A549 (cell line): ENCODE measurements around the gene ADGRL3. TPM values are rescaled to one million over a fixed set of nuclear protein-coding genes. Genes with fewer than 3 reads are reported as not detected.

Source experiments
- ATAC-seq, 2 experiments: fragments of 200-7000 bp in 1 of 2; fragments of >200 bp in 1 of 2; cut with Nextera tagmentation in 1 of 2; cut with Tn5 transposase in 1 of 2; 3 replicates each; pipeline versions ENCODE4 v1.8.0 to v1.9.1; 2018 to 2020; ENCODE audit warnings: mild to moderate bottlenecking in 1 of 2, moderate library complexity in 1 of 2
- CTCF ChIA-PET: fragments of 300-600 bp; sonication (Branson Sonifier 250); formaldehyde crosslinking; extraction: SDS; loops from one replicate; lab custom pipeline; 2021; ENCODE audit warnings: antibody characterized with exemption, inconsistent platforms; lab: Yijun Ruan, JAX
- POLR2A ChIA-PET: fragments of 350-600 bp; formaldehyde crosslinking; extraction: SDS; loops from one replicate; lab custom pipeline; 2021; ENCODE audit warnings: antibody characterized with exemption, inconsistent platforms; lab: Yijun Ruan, JAX
- DNase-seq, 2 experiments: peaks; one replicate each; pipeline versions ENCODE4 v3.0.0 to v3.0.0-alpha.2; 2011 to 2016; ENCODE audit warnings: low read depth in 1 of 2, low spot score in 1 of 2
- FAIRE-seq: peaks from 2 replicates; lab custom pipeline; 2011; peaks lifted over from hg19 to GRCh38; lab: Jason Lieb, UNC
- H3K27ac ChIP-seq, 2 experiments: fragments of >200 bp; sonication (Bioruptor Twin); formaldehyde crosslinking; 3 replicates each; pipeline ENCODE4 v1.5.1; 2016 to 2017
- H3K4me1 ChIP-seq: fragments of >200 bp; sonication (Bioruptor Twin); formaldehyde crosslinking; 3 replicates; pipeline ENCODE4 v1.6.1; 2016
- H3K4me2 ChIP-seq: fragments of >200 bp; sonication (Bioruptor Twin); formaldehyde crosslinking; 3 replicates; pipeline ENCODE4 v1.6.1; 2016
- H3K4me3 ChIP-seq: fragments of >200 bp; sonication (Bioruptor Twin); formaldehyde crosslinking; 3 replicates; pipeline ENCODE4 v1.5.1; 2016
- H3K9me3 ChIP-seq: fragments of >200 bp; sonication (Bioruptor Twin); formaldehyde crosslinking; 3 replicates; pipeline ENCODE4 v1.6.1; 2016
- CEBPB ChIP-seq, 2 experiments: fragments of >200 bp in 1 of 2; sonication (Bioruptor Twin) in 1 of 2; formaldehyde crosslinking in 1 of 2; IDR thresholded peaks; 2 replicates each; pipeline ENCODE4 v1.6.1; 2012 to 2016
- EHF ChIP-seq: fragments of 250-450 bp; sonication (Bioruptor Pico); IDR thresholded peaks from 2 replicates; pipeline ENCODE4 v1.5.0; 2020; ENCODE audit warnings: mild to moderate bottlenecking
- EHMT2 ChIP-seq: fragments of 200-600 bp; sonication (generic); IDR thresholded peaks from 2 replicates; pipeline ENCODE4 v1.6.1; 2016; ENCODE audit warnings: antibody characterized with exemption, low read depth, mild to moderate bottlenecking, moderate library complexity
- EP300 ChIP-seq, 2 experiments: fragments of >200 bp; sonication (Bioruptor Twin); formaldehyde crosslinking; IDR thresholded peaks; 2 replicates in 1 of 2; 3 replicates in 1 of 2; pipeline ENCODE4 v1.6.1; 2016 to 2017
- FOSB ChIP-seq: fragments of 250-450 bp; sonication (Bioruptor Pico); IDR thresholded peaks from 2 replicates; pipeline ENCODE4 v1.5.0; 2020; ENCODE audit warnings: mild to moderate bottlenecking, moderate library complexity
- FOSL2 ChIP-seq, 2 experiments: fragments of 450-650 bp in 1 of 2; fragments of >200 bp in 1 of 2; sonication (Bioruptor Twin) in 1 of 2; formaldehyde crosslinking; IDR thresholded peaks; 2 replicates each; pipeline versions ENCODE4 v1.5.0 to v1.6.1; 2016 to 2020; ENCODE audit warnings: mild to moderate bottlenecking in 1 of 2, moderate library complexity in 1 of 2
- GATA3 ChIP-seq: IDR thresholded peaks from 2 replicates; pipeline ENCODE4 v1.6.1; 2012; ENCODE audit warnings: borderline replicate concordance
- HDAC2 ChIP-seq: fragments of 200-600 bp; sonication (generic); IDR thresholded peaks from 2 replicates; pipeline ENCODE4 v1.6.1; 2016
- HEYL ChIP-seq: fragments of 250-450 bp; sonication (Bioruptor Pico); IDR thresholded peaks from 2 replicates; pipeline ENCODE4 v1.8.0; 2021; ENCODE audit warnings: mild to moderate bottlenecking, moderate library complexity
- HOXA7 ChIP-seq: fragments of 250-450 bp; sonication (Bioruptor Pico); IDR thresholded peaks from 2 replicates; pipeline ENCODE4 v1.5.0; 2020; ENCODE audit warnings: mild to moderate bottlenecking, moderate library complexity
- HOXB13 ChIP-seq: fragments of 250-450 bp; sonication (Bioruptor Pico); IDR thresholded peaks from 2 replicates; pipeline ENCODE4 v1.5.0; 2020; ENCODE audit warnings: low read depth, mild to moderate bottlenecking, moderate library complexity
- HOXB5 ChIP-seq: fragments of 250-450 bp; sonication (Bioruptor Pico); IDR thresholded peaks from 2 replicates; pipeline ENCODE4 v1.5.0; 2020; ENCODE audit warnings: mild to moderate bottlenecking, moderate library complexity
- JUN ChIP-seq, 2 experiments: fragments of >200 bp; sonication (Bioruptor Twin); formaldehyde crosslinking; IDR thresholded peaks; 2 replicates in 1 of 2; 3 replicates in 1 of 2; pipeline ENCODE4 v1.6.1; 2016 to 2017
- MAFK ChIP-seq: fragments of 450-650 bp; IDR thresholded peaks from 2 replicates; pipeline ENCODE4 v1.6.1; 2014; ENCODE audit not compliant: partially characterized antibody
- MAZ ChIP-seq: fragments of 150-350 bp; IDR thresholded peaks from 2 replicates; pipeline ENCODE4 v1.6.1; 2014; ENCODE audit warnings: antibody characterized with exemption, low read depth, low read length, borderline replicate concordance
- MYC ChIP-seq: IDR thresholded peaks from 2 replicates; pipeline ENCODE4 v1.6.1; 2012; ENCODE audit warnings: mild to moderate bottlenecking, inconsistent platforms, low read length, improper control_type of control experiment, borderline replicate concordance
- NFE2L2 ChIP-seq: fragments of 150-350 bp; conservative IDR thresholded peaks from 2 replicates; pipeline ENCODE4 v1.6.1; 2014; ENCODE audit warnings: low read length
- POLR2A ChIP-seq: IDR thresholded peaks from 2 replicates; pipeline ENCODE4 v1.6.1; 2012; ENCODE audit warnings: mild to moderate bottlenecking, low read length
- RNF2 ChIP-seq: fragments of 200-600 bp; sonication (generic); IDR thresholded peaks from 2 replicates; pipeline ENCODE4 v1.6.1; 2016; ENCODE audit warnings: low read depth, mild to moderate bottlenecking, antibody characterized with exemption, moderate library complexity, borderline replicate concordance
- SMC3 ChIP-seq: fragments of >200 bp; sonication (Bioruptor Twin); formaldehyde crosslinking; IDR thresholded peaks from 3 replicates; pipeline ENCODE4 v1.6.1; 2018; ENCODE audit warnings: inconsistent platforms
- SREBF2 ChIP-seq: fragments of 450-650 bp; IDR thresholded peaks from 2 replicates; pipeline ENCODE4 v1.6.1; 2014; ENCODE audit warnings: mild to moderate bottlenecking, moderate library complexity
- ZNF302 ChIP-seq: fragments of 250-450 bp; sonication (Bioruptor Pico); IDR thresholded peaks from 2 replicates; pipeline ENCODE4 v1.9.0; 2021; ENCODE audit warnings: inconsistent platforms, mild to moderate bottlenecking, moderate library complexity
- ZSCAN20 ChIP-seq: fragments of 250-450 bp; sonication (Bioruptor Pico); IDR thresholded peaks from 2 replicates; pipeline ENCODE4 v1.8.0; 2022; ENCODE audit warnings: mild to moderate bottlenecking, moderate library complexity
- WGBS: methylation state at CpG from one replicate; pipeline ENCODE4 v1.1.6; 2017; ENCODE audit errors: missing lambda C conversion rate; 5-methylcytosine and 5-hydroxymethylcytosine counted together
- polyA plus RNA-seq, 4 experiments: library from polyadenylated mRNA; depleted of rRNA in 3 of 4; stranded (reverse); fragments of >200 nt; fragmentation: RNase III in 1 of 4; extraction: RNeasy Plus Mini Kit Qiagen cat#74134 plus additional on column Dnase treatment in 1 of 4; gene quantifications; 2 replicates in 3 of 4; 3 replicates in 1 of 4; pipeline ENCODE4 v1.2.3, GENCODE V29; 2011 to 2017
- TF ChIP-seq, protein P1 (sequence below): fragments of >200 bp; sonication (Bioruptor Twin); formaldehyde crosslinking; IDR thresholded peaks from 2 replicates; pipeline ENCODE4 v1.6.1; 2016
- TF ChIP-seq, protein P2 (sequence below): fragments of >200 bp; sonication (Bioruptor Twin); formaldehyde crosslinking; IDR thresholded peaks from 3 replicates; pipeline ENCODE4 v1.5.1; 2016
- TF ChIP-seq, protein P3 (sequence below): fragments of 200-600 bp; sonication (generic); IDR thresholded peaks from 2 replicates; pipeline ENCODE4 v1.6.1; 2016; ENCODE audit warnings: antibody characterized with exemption, mild to moderate bottlenecking, moderate library complexity

ADGRL3 gene
- polyA plus RNA-seq, 2 of the 4 experiments (the other 2 are of a cell fraction): 0.05 to 0.12 TPM

DNA sequence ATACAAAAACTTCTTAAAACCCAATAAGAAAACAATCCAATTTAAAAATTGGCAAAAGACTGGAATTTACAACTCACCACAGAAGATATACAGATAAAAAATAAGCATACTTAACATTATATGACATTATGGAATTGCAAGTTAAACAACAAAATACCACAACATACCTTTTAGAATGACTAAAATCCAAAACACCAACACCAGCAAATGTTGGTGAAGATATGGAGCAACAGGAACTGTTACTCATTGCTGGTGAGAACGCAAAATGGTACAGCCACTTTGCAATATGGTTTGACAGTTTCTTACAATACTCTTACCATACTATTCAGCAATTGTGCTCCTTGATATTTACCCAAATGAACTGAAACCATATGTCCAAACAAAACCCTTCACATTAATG lies 112.4 kb downstream of the ADGRL3 start:
- H3K4me1 ChIP-seq: no peaks in the 10 kb centered on the region
- 6% methylated on average over 1 of the region's 1 CpG for WGBS
- no peaks in the 10 kb centered on the region for H3K9me3 ChIP-seq
- no peak overlapping the region for H3K4me3 ChIP-seq
- POLR2A ChIA-PET: no interaction called here
- H3K4me2 ChIP-seq: no peak overlapping the region
- TF ChIP-seq, protein P1, sequence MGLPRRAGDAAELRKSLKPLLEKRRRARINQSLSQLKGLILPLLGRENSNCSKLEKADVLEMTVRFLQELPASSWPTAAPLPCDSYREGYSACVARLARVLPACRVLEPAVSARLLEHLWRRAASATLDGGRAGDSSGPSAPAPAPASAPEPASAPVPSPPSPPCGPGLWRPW: no peak
- no peak for TF ChIP-seq SREBF2
- no peak for TF ChIP-seq HEYL (CRISPR knock-in tag)
- TF ChIP-seq, protein P2, sequence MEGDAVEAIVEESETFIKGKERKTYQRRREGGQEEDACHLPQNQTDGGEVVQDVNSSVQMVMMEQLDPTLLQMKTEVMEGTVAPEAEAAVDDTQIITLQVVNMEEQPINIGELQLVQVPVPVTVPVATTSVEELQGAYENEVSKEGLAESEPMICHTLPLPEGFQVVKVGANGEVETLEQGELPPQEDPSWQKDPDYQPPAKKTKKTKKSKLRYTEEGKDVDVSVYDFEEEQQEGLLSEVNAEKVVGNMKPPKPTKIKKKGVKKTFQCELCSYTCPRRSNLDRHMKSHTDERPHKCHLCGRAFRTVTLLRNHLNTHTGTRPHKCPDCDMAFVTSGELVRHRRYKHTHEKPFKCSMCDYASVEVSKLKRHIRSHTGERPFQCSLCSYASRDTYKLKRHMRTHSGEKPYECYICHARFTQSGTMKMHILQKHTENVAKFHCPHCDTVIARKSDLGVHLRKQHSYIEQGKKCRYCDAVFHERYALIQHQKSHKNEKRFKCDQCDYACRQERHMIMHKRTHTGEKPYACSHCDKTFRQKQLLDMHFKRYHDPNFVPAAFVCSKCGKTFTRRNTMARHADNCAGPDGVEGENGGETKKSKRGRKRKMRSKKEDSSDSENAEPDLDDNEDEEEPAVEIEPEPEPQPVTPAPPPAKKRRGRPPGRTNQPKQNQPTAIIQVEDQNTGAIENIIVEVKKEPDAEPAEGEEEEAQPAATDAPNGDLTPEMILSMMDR: no peak
- TF ChIP-seq RNF2: no peak
- TF ChIP-seq, all 56 proteins: peak for 0
- CTCF ChIA-PET: no interaction called here
- no peak for FAIRE-seq
- DNase-seq: no peak
- ATAC-seq: no peak
- H3K27ac ChIP-seq: no peak overlapping the region

DNA sequence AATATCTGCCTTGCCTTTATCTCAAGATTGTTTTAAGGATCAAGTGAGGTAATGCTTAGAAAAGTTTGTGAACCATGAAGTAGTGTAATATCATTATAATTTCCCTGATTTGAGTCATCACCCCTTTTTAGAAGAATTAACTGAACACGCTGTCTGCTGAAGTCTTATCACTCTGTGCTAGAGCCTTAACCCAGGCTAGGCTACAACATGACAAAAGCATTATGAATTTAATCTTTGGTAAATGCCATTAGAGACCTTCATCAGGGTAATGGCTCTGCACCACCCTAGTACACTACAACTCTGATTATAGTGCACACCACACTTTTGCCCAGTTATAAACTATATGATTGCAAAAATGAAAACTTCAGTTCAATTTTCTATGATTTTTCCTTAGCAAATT lies 118.3 kb downstream of the ADGRL3 start:
- TF ChIP-seq MYC (no peak), GATA3 (no peak), EHMT2 (no peak), HOXB13 (no peak), CEBPB (IDR thresholded peaks at IDR 0.05) (no peak), ZSCAN20 (no peak), HEYL (CRISPR knock-in tag) (no peak)
- no peak for ATAC-seq
- Histone ChIP-seq H3K27ac (no peak overlapping the region), H3K4me1 (no peaks in the 10 kb centered on the region), H3K4me2 (no peak overlapping the region), H3K4me3 (no peak overlapping the region), H3K9me3 (no peaks in the 10 kb centered on the region)
- POLR2A ChIA-PET: no interaction called here
- WGBS: 50% methylated on average over 1 of the region's 1 CpG
- DNase-seq: no peak
- FAIRE-seq: no peak
- CTCF ChIA-PET: interaction anchor here (1.2 kb wide), 1 partner anchor 10 kb away, joined by 4 read pairs; no protein-coding TSS in a partner anchor

DNA sequence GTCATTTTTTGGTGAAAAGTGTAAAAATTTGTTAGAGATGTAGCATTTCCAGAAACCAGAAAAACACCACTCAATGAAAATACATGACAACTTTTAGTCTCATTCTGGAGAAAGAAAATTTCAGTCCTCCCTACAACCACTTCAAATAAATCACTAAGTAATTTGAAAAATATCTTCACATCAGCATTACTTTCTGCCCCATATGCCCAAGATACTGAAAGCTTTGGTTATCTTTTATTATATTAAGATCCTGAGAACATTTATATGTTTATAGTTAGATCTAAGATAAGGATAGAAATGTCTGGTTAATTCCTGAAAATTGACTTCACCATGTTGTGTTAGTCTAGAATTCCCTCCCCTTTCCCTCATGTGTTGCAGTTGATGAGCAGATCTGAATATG lies 119.0 kb downstream of the ADGRL3 start:
- H3K9me3 ChIP-seq: no peaks in the 10 kb centered on the region
- H3K4me2 ChIP-seq: no peak overlapping the region
- no peak for TF ChIP-seq POLR2A
- TF ChIP-seq HDAC2: no peak
- no peak for TF ChIP-seq MAZ
- TF ChIP-seq HOXA7 (CRISPR knock-in tag): no peak
- TF ChIP-seq, protein P3, sequence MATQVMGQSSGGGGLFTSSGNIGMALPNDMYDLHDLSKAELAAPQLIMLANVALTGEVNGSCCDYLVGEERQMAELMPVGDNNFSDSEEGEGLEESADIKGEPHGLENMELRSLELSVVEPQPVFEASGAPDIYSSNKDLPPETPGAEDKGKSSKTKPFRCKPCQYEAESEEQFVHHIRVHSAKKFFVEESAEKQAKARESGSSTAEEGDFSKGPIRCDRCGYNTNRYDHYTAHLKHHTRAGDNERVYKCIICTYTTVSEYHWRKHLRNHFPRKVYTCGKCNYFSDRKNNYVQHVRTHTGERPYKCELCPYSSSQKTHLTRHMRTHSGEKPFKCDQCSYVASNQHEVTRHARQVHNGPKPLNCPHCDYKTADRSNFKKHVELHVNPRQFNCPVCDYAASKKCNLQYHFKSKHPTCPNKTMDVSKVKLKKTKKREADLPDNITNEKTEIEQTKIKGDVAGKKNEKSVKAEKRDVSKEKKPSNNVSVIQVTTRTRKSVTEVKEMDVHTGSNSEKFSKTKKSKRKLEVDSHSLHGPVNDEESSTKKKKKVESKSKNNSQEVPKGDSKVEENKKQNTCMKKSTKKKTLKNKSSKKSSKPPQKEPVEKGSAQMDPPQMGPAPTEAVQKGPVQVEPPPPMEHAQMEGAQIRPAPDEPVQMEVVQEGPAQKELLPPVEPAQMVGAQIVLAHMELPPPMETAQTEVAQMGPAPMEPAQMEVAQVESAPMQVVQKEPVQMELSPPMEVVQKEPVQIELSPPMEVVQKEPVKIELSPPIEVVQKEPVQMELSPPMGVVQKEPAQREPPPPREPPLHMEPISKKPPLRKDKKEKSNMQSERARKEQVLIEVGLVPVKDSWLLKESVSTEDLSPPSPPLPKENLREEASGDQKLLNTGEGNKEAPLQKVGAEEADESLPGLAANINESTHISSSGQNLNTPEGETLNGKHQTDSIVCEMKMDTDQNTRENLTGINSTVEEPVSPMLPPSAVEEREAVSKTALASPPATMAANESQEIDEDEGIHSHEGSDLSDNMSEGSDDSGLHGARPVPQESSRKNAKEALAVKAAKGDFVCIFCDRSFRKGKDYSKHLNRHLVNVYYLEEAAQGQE: no peak
- TF ChIP-seq GATA3: no peak
- no peak for TF ChIP-seq EP300 (IDR thresholded peaks at IDR 0.05)
- no peak for TF ChIP-seq HOXB5 (CRISPR knock-in tag)
- no peak for TF ChIP-seq FOSL2 (IDR thresholded peaks at IDR 0.05)
- no peak for TF ChIP-seq FOSL2 (CRISPR knock-in tag; IDR thresholded peaks at IDR 0.05)
- TF ChIP-seq RNF2: no peak
- TF ChIP-seq SMC3: no peak
- no peak for TF ChIP-seq ZNF302 (CRISPR knock-in tag)
- TF ChIP-seq HEYL (CRISPR knock-in tag): no peak
- TF ChIP-seq JUN (IDR thresholded peaks at IDR 0.05): no peak
- no peak for TF ChIP-seq FOSB
- no peak for TF ChIP-seq MAFK
- TF ChIP-seq EHF: no peak
- TF ChIP-seq NFE2L2: no peak
- TF ChIP-seq, all 56 proteins: peak for 0
- Histone ChIP-seq H3K4me1 (no peaks in the 10 kb centered on the region), H3K4me3 (no peak overlapping the region), H3K27ac (no peak overlapping the region)
- FAIRE-seq (no peak), DNase-seq (no peak), ATAC-seq (no peak)
- ChIA-PET POLR2A (no interaction called here), CTCF (no interaction called here)
